GM18502 (cell line): ENCODE results near the gene INTS12.
"Not testable (repeated sequence)": the region's sequence is repeated elsewhere in the genome, so short reads cannot be mapped to it uniquely, and the experiment has no call there.

Source experiments
- ATAC-seq: cut with Tn5 transposase; IDR thresholded peaks from one replicate; pipeline ENCODE4 v1.9.1; 2021; ENCODE audit warnings: mild to moderate bottlenecking; ENCODE audit not compliant: unreplicated experiment, poor library complexity

The INTS12 gene, protein sequence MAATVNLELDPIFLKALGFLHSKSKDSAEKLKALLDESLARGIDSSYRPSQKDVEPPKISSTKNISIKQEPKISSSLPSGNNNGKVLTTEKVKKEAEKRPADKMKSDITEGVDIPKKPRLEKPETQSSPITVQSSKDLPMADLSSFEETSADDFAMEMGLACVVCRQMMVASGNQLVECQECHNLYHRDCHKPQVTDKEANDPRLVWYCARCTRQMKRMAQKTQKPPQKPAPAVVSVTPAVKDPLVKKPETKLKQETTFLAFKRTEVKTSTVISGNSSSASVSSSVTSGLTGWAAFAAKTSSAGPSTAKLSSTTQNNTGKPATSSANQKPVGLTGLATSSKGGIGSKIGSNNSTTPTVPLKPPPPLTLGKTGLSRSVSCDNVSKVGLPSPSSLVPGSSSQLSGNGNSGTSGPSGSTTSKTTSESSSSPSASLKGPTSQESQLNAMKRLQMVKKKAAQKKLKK

DNA sequence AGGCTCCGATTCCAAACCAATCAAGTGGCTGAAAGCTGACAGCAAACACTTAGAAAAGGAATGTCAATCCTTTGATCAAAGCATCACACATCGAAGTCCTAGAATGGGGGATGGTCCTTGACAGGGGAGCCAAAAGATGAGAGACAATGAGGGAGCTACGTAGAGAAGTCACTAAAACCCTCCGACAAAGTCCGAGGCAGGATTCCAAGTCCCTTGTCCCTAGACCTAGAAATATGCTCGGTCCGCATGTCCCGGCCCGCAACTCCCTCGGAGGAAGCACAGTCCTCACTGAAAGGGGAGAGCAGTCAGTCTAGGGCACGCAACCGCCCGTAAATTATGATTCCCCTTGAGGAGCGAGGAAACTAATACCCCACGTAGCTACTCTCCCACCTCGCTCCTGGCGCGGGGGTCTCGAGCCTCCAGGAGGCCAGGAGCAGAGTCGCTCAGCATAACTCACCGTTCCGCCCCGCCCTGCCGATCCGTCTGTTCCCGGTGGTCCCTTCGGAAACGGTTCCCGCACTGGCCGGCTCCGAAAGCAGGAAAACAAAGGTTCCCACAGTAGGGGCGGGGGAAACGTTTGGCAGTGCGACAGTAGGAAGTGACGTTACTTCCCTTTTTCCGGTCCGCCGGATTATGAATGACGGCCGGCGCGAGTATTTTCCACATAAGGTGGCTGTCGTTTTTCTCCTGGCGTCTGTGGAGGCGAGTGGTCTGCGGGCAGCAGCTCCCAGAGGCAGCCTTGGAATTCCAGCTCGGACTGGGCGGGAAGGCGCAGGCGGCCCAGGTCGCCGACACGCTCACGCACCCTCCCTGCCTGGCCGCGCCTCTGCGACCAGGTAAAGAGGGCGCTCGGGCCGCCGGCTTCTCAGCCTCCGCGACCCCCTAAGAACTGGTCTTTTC lies at the start of gene INTS12, which contains the start of gene GSTCD:
TSS of gene INTS12 (minus strand) at position 509 of the 900 bp plus-strand sequence. CDS start 8,684 bp downstream, outside the sequence.
TSS of gene GSTCD (plus strand) at position 604 of the 900 bp plus-strand sequence. CDS start 8,830 bp downstream, outside the sequence.
- peak; percentile 81 for ATAC-seq

DNA sequence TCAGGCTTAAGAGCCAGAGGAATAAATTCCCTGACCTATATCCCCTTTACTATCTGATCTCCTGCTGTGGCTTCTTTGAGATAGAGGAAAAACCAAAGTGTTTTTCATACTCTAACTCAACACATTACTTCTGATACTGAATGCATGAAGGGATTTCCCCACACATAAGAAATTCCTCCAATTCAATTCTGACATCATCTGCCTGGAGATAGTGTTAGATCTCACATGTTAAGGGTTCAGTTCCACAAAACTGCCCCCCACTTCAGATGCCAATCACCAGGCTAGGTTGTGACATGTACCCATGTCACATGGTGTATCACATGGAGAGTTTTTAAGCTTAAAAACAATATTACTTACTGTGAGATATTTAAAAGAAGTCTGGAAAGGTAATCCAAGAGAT lies 46.9 kb upstream of the INTS12 start:
- ATAC-seq, result no peak

DNA sequence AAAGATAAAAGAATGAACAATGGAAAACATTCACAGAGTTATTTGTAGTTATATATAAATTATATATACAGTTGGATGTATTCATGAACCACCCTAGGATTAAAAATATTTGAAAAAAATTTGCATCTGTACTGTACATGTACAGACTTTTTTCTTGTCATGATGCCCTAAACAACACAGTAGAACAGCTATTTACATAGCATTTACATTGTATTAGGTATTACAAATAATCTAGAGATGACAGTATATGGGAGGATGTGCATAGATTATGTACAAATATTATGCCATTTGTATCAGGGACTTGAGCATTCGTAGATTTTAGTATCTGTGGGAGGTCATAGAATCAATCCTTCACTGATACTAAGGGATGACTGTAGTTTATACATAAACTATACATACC lies 44.9 kb upstream of the INTS12 start:
- ATAC-seq, result no peak

DNA sequence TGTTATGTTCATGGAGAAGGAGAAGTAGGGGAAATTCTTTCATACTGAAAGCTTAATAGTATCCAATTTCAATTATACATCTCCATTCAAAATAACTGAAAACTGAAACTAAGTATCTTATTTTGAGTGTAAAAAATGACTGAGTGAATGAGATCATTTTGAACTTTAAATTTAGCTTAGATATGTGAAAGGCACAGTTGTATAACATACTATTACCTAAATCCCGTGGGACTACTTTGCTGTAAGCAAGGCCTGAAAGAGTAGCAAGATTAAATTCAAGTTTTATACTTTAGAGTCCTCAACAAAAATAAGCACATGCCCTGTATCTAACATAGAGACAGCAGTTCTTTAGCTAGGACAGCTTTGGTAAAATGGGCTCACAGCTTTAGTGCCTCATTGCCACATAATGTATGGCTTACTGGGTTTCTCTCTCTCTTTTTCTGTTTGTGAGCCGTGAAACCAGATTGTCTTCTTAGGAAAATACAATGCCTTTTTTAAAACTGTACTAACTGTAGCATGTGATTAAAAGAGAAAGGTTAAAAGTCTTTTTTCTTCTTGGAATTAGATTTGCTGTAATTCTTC lies 43.3 kb upstream of the INTS12 start:
- ATAC-seq, result no peak

DNA sequence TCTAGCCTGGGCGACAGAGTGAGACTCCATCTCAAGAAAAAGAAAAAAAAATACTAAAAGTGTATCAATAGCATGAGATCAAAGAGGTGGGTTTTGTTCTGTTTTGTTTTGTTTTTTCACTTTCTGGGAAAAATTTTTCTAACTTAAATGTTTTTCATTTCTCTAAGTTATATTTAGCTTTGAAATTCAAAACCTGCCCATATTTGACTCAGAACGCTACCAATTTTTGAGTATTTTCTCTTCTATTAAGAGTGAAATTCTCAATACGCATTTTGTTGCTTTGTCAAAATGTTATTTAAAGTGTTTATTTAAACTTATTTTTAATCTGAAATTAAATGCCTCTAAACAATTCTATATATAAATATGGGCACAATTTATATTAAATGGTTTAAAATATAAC lies 39.7 kb upstream of the INTS12 start:
- ATAC-seq, result no peak

DNA sequence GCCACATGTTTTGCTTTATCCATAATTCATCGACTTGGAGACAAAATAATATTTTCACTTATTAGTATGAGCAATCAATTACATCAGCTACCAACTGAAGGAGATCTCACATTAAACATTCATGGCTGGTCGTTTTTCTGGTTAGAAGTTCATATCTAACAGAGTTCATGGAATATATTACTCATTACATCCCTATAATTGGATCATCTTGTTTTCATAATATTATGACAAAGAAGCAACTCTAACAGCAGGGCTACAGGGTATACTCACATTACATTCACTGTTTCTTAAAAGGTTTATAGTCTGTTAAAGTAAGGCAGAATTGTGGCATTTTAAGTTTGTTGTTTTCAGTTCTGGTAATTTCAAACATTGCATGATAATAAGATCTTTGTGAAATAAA lies 33.1 kb upstream of the INTS12 start:
- no peak for ATAC-seq

DNA sequence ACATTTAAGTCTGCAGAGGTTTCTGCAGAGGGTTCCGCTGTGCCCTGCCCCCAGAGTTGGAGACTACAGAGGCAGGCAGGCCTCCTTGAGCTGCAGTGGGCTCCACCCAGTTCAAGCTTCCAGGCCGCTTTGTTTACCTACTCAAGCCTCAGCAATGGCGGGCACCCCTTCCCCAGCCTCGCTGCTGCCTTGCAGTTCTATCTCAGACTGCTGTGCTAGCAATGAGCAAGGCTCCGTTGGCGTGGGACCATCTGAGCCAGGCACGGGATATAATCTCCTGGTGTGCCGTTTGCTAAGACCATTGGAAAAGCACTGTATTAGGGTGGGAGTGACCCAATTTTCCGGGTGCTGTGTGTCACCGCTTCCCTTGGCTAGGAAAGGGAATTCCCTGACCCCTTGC lies 26.7 kb upstream of the INTS12 start:
- not testable (repeated sequence) for ATAC-seq

DNA sequence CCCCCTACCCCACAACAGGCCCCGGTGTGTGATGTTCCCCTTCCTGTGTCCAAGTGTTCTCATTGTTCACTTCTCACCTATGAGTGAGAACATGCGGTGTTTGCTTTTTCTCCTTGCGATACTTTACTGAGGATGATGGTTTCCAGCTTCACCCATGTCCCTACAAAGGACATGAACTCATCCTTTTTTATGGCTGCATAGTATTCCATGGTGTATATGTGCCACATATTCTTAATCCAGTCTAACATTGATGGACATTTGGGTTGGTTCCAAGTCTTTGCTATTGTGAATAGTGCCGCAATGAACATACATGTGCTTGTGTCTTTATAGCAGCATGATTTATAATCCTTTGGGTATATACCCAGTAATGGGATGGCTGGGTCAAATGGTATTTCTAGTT lies 21.4 kb upstream of the INTS12 start:
- not testable (repeated sequence) for ATAC-seq

DNA sequence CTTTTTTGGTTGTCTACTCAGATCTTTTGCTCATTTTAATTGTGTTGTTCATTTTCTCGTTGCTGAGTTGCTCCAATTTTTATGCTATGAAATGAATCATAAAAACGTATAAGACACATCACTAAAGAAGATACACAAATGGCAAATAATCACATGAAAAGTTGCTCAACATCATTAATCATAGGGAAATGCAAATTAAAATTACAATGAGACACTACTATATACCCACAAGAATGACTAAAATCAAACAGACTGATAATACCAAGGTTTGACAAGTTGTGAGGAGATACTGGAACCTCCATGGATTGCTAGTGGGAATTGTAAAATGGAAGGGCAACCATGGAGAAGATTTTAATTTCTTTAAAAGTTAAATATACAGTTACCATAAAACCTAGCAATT lies 17.1 kb upstream of the INTS12 start:
- ATAC-seq, result no peak

DNA sequence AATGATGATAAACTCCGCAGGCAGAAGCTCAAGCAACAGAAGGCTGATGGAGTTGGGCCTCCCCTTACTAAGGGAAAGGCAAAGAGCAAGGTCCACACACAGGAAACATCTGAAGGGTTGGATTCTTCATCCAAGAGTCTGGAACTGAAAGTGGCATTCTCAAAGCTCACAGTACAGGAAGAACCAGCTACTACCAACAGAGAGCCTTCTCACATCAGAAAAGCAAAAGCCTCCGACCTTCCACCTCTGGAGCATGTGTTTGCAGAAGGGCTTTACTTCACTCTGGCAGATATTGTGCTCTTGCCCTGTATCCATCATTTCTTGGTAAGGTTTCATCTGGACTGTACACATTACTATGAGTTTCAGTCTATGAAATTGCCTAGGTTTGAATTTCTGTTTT lies 10.7 kb upstream of the INTS12 start:
- ATAC-seq, result no peak

DNA sequence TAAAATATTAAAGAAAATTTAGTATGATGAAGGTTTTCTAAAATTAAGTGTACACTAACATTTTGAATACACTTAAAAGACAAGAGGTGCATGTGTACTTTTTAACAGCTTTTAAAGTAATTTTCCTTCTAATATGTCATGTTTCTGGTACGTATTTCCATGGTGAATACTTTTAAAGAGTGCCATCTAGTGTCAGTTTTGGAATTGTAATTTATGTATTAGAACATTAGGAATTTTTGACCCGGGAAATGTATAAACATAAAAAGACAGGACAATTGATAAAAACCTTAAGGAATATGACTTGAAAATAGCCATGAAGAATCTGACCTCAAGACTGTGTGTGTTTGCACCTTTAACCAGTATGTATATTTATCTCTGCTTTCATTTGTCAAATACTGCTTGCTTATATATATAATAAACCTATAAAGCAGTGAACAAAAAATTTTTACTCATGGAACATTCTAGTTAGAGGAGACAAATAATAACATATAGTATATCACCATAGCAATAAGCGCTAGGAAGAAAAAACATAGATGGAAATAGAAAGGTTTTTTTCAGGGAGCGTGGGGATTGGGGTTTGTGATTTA lies 7.3 kb upstream of the INTS12 start:
- ATAC-seq, result no peak

DNA sequence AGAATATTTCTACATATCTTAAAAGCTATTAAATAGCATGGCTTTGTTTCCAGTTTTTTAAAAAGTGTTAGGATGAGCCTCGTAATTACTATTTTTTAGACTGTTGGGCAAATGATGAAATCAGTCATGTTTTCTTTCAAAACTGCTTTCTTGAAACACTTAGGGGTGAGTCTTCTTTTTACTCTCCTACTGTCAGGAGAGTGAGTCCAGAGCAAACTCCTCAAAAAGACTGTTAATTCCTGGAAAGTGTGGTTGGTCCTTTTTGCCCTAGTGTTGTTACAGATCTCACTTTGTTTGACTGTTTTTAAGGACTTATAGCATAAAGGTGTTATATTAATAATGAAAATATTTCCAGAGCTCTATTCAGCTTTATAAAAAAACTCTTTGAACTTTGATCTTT lies 6.4 kb upstream of the INTS12 start:
- no peak for ATAC-seq

DNA sequence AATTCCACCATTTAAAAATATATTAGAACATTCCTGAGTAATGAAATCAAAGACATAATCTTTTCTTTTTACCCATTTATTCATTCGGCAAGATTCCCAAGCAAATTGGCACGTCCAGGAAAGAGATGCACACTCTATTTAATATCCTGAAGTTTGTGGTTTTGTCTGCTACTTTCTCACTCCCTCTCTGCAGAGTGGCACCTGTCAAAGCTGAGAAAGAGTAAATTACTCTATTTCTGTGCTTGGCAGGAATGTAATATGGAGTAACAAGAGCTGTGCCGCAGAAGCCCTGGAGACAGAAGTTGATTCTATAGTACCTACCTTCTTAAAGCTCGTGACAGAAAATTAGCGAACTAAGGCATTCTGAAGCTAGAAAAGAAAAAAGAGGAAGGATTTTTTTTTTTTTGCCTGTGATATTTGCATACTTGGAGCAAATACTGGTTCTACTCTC lies 5.6 kb upstream of the INTS12 start:
- ATAC-seq, result peak; percentile 60

DNA sequence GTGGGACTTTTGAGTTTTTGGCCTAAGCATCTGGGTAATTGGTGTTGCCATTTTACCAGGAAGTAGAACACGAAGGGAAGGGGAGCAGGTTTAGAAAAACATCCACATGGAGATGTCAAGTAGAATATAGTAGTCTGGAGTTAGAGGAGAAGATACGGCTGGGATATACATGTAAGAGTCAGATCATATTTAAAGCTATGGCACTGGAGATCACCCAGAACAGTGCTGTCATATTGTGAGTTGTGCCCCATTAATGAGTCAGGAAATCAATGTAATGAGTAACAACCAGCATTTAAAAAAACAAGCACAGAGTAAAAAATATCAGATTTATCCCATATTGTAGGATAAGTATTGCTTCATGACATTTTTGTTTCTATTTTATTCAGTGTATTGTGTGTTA lies 4.3 kb upstream of the INTS12 start:
- no peak for ATAC-seq

DNA sequence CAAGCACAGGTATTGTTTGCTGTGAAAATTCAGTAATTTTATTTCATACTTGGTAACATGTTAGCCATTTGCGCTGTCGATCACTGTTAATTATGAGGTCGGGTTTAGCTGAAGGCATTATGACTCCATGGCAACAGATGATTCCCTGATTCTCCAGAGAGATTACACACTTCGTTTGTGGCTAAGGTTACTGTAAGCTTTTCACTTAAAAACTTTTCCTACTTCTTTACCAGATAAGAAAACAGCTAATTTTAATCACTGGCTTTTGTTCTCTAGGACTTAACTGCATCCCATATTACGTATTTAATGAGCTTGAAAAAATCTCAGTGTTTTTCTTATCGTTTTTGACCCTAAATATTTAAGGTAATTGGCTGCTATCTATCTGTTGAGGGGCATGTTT lies 2.2 kb upstream of the INTS12 start:
- ATAC-seq, result no peak

DNA sequence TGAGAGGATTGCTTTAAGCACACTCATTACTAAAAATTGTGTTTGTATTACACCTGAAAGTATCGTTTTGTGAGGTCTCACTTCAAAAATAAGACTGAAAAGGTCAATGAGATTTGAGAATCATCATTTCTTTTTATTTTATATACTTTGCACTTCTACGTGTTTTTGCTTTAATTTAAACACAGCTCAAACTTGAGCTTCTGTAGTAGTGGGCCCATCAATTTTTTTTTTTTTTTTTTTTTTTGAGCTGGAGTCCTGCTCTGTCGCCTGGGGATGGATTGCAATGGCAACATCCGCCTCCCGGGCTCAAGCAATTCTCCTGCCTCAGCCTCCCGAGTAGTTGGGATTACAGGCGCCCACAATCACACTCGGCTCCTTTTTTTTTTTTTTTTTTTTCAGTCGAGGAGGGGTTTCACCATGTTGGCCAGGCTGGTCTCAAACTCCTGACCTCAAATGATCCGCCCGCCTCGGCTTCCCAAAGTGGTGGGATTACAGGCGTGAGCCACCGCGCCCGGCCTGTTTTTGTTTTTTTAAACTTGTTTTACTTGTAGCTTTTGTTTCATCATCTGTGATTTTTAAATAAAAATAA lies 1.6 kb upstream of the INTS12 start:
- ATAC-seq, result no peak

DNA sequence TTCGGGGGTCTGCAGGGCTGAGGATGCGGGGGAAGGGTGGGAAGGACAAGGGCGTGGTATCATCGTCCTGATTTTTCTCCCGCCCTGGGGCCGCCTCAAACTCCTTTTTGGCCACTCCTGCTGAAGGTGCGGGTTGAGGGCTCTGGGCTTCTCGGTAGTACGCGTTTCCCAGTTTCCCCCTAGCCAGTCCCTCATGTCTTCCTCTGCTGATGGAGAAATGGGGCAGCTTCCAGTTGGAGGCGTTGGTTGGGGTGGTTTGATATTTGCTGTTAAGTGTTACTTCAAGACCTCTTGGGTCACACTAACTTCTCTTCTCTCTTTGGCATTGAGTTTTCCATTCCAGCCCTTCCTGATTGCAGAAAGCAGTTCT lies 577 bp upstream of the INTS12 start:
- peak; percentile 37 for ATAC-seq

DNA sequence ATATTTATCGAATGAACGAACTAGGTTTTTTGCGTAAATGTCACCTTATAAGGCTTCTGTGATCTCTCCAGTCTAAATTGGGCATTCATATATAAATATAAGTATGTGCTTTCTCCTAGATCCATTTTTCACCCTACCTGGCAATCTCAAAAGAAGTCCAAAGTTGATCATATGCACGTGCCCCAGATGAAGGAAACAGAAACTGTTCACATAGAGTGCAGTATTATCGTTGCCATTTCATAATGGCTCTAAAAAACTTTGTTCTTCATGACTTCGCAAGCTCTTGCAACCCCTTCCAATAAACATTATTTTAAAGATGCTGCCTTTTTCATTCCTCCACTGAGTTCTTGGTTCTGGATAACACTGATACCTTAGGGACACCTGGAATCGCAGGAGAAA lies 708 bp downstream of the INTS12 start:
- ATAC-seq, result no peak

DNA sequence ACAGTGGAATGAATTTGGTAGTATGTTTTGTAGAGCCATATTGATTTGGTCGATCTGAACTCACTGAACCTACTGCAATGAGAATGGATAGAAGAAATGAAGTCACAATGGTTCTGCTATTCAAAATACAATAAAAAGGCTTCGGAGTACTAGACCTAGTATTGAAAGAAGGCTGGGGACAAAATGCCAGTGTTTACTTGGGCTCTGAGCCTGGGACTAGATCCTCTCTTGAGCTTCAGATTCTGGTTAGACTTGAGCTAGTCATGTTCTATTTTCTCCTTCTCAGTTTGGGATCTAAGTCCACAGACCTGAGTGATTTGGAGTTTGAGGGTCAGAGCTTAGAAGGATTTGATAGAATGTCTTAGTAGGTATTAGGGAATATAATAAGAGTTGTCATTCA lies 9.9 kb downstream of the INTS12 start:
- no peak for ATAC-seq

DNA sequence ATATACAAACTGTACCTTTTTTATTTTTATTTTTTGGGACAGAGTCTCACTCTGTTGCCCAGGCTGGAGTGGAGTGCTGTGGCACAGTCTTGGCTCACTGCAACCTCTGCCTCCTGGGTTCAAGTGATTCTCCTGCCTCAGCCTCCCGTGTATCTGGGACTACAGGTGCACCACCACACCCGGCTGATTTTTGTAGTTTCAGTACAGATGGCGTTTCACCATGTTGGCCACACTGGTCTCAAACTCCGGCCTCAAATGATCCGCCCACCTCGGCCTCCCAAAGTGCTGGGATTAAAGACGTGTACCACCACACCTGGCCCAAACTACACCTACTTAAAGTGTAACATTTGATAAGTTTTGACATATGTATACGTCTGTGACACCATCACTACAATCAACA lies 12.7 kb downstream of the INTS12 start:
- ATAC-seq, result not testable (repeated sequence)
